Erythroblast (primary cell): ENCODE results near the gene DLX6.

ENCODE experiments used
- DNase-seq, 2 experiments: peaks; one replicate each; lab custom pipeline; 2025; lab: John Stamatoyannopoulos, UW
- GATA1 ChIP-seq: IDR thresholded peaks from 2 replicates; pipeline ENCODE4 v1.6.1; 2011; ENCODE audit warnings: low read depth, mild to moderate bottlenecking, control low read depth, low read length, moderate library complexity
- POLR2A ChIP-seq: IDR thresholded peaks from 2 replicates; pipeline ENCODE4 v1.6.1; 2011; ENCODE audit warnings: mild to moderate bottlenecking, low read length

DLX6 gene

GRCh38 chr7:97011104-97011503, 5.8 kb downstream of the DLX6 start:
- DNase-seq: no peak
- TF ChIP-seq GATA1: no peak

- TF ChIP-seq GATA1: no peak
- no peak for TF ChIP-seq POLR2A
- DNase-seq: no peak
Measured at GRCh38 chr7:97011536-97012364, 6.4 kb downstream of the DLX6 start.

DNA sequence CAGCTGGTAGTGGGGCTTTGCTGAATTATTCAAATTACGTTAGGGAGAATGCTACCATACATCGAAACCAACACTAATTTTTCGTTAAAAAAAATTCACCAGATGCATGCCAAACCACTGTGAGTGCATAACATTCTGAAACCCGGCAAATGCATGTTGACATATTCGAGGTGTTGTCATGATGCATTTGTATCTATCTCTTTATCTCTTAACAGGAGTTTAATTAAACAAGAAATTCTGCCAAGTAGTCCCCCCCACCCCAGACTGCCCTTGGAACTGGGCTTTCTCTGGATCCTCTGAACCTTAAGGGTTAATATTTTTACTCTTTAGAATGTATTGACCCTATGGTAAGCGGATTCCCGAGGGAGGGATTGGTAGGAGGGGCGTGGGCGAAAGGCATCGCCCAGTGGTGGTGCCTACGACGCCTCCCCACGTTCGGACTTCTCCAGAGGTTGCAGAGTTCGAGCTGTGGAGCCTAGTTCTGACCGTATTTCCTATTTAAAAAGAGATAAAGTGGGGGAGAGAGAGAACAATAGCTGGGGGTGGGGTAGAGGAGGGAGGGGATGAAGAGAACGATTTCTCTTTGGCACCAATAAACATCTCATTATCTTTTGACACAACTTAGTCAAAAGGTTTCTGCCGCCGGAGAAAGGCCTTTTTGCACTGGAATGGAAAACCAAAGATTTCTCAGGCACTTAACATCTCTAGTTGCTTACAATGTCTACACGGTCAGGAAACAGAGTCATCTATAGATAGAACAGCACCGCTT, 7.2 kb downstream of the DLX6 start:
- TF ChIP-seq GATA1 (no peak), POLR2A (no peak)
- no peak for DNase-seq

DNA sequence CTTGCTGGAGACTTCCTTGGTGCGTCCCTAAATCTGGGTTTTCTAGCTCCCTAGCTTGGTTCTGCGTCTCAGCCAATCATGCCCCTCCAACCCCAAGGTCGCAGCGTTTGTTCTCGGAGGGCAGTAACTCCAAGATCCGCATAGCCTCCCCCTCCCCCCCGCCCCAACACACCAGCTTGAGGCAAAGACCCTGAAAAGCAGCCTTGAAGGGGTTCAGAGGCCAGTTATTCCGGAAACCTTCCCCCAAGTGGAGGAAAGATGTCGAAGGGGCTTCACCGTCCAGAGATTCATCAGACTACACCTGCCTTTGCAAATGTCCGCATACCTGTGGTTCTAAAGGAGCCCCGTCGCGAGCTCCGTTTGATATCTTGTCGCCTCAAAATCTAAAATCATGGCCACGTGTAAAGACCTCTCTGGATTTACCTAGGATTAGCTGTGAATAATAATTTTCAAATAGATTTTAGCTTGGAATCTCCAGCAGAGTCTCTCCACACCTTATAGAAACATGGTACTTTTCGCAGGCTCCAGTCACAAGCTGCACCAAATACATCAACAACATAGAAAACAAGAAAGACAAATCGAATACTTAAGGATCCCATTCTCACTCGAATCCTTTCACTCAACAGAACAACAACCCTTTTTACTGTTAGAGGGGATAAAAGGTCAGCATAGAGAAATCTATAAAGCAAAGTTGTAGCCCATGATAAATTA, 7.9 kb downstream of the DLX6 start:
- DNase-seq: no peak
- TF ChIP-seq GATA1: no peak
- TF ChIP-seq POLR2A: no peak

DNA sequence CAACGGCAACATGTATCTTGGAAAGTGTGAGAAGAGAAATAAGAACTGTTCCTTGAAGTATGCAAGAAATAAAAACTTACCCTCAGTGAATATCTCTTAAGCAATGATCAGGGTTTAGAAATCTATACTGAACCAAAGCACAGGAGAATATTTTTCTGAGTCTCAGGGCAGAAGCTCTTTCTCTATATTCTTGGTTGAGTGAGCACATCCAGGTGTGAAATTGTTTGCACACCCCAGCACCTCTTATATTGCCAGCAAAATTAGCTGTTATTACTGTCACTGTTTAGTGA, 8.4 kb downstream of the DLX6 start:
- TF ChIP-seq GATA1 (no peak), POLR2A (no peak)
- no peak for DNase-seq

DNA sequence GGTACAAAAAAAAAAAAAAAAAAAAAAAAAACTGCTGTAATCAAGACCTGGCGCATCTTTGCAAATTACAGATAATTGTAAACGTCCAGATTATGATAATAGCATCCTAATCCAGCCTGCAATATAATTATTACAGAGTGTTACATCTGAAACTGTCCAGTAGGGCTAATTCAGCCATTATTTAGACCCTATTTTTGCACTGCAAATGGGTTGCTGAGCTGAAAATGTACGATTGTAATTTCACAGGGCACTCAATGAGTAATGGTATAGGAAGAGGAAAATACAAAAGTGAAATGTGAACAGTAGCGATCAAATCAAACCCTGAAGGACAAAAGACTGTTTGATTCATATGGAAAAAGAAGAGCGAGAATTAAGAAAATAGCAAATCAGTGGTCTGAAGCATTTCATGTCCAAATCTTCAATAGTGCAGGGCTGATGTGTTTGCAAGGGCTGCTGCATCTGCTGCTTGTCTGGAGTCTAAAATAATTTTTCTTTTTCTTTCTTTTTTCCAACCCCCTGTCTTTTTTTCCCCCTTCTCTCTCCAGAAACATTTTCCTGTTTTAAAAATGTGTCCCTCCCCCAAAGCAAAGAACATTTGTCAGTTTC, 8.9 kb downstream of the DLX6 start:
- no peak for DNase-seq
- TF ChIP-seq POLR2A: no peak
- TF ChIP-seq GATA1: no peak

- no peak for DNase-seq
- TF ChIP-seq POLR2A (no peak), GATA1 (no peak)
Measured at GRCh38 chr7:97015279-97015678, 9.9 kb downstream of the DLX6 start.

GRCh38 chr7:97015756-97016380, 10.5 kb downstream of the DLX6 start:
- TF ChIP-seq POLR2A: no peak
- no peak for TF ChIP-seq GATA1

GRCh38 chr7:97016381-97017191, 11.2 kb downstream of the DLX6 start:
- no peak for DNase-seq
- TF ChIP-seq GATA1: no peak
- no peak for TF ChIP-seq POLR2A

More at GRCh38 chr7:97015756-97016380, 10.5 kb downstream of the DLX6 start:
- no peak for DNase-seq

- DNase-seq: no peak
- no peak for TF ChIP-seq GATA1
- no peak for TF ChIP-seq POLR2A
Measured at GRCh38 chr7:97017192-97018125, 12.1 kb downstream of the DLX6 start.

- DNase-seq: no peak
- no peak for TF ChIP-seq POLR2A
- no peak for TF ChIP-seq GATA1
Measured at GRCh38 chr7:97018126-97018601, 12.8 kb downstream of the DLX6 start.
